Lung (tissue), 12 donors: ENCODE data around the gene ENTHD1. TPM values are rescaled to one million over a fixed set of nuclear protein-coding genes. Genes with fewer than 3 reads are reported as not detected.

Source experiments
- ATAC-seq: fragments of 200-7000 bp; cut with Tn5 transposase; one replicate; pipeline ENCODE4 v1.9.1; 2020; ENCODE audit warnings: moderate number of reproducible peaks; ENCODE audit not compliant: insufficient read depth, low FRiP score
- DNase-seq, 3 donors: peaks; one replicate each; pipeline ENCODE4 v3.0.0-alpha.2; 2013 to 2017
- H3K27ac ChIP-seq, 2 donors: one replicate each; pipeline ENCODE4 v1.5.1; 2013; ENCODE audit warnings: mild to moderate bottlenecking in 2 of 2, moderate library complexity in 2 of 2, control low read depth in 1 of 2, inconsistent platforms in 1 of 2, low read depth in 1 of 2, low read length in 1 of 2
- H3K27me3 ChIP-seq, 3 donors: one replicate each; pipeline ENCODE4 v1.5.1; 2013; ENCODE audit warnings: low read length in 2 of 3; ENCODE audit not compliant: control insufficient read depth in 3 of 3, insufficient read depth in 3 of 3
- H3K36me3 ChIP-seq, 4 donors: one replicate each; pipeline ENCODE4 v1.5.1; 2013; ENCODE audit warnings: low read length in 4 of 4, mild to moderate bottlenecking in 1 of 4, moderate library complexity in 1 of 4; ENCODE audit not compliant: control insufficient read depth in 4 of 4, insufficient read depth in 4 of 4
- H3K4me1 ChIP-seq, 5 donors: one replicate each; pipeline ENCODE4 v1.5.1; 2013; ENCODE audit warnings: low read length in 5 of 5, mild to moderate bottlenecking in 2 of 5, moderate library complexity in 1 of 5; ENCODE audit not compliant: control insufficient read depth in 5 of 5, insufficient read depth in 5 of 5
- H3K4me3 ChIP-seq: one replicate; pipeline ENCODE4 v1.5.1; 2013; ENCODE audit warnings: mild to moderate bottlenecking, control low read depth, moderate library complexity
- H3K9ac ChIP-seq, 2 donors: one replicate each; pipeline ENCODE4 v1.5.1; 2013; ENCODE audit warnings: low read length in 2 of 2, control low read depth in 1 of 2; ENCODE audit not compliant: insufficient read depth in 1 of 2
- H3K9me3 ChIP-seq, 4 donors: one replicate each; pipeline ENCODE4 v1.5.1; 2013; ENCODE audit warnings: low read length in 3 of 4, mild to moderate bottlenecking in 1 of 4, moderate library complexity in 1 of 4; ENCODE audit not compliant: control insufficient read depth in 4 of 4, insufficient read depth in 3 of 4
- WGBS, 2 donors: extraction: QIAGEN DNeasy Blood & Tissue Kit; methylation state at CpG; one replicate each; pipeline ENCODE4 v1.1.7; 2013; 5-methylcytosine and 5-hydroxymethylcytosine counted together
- polyA plus RNA-seq, 2 donors: library from polyadenylated mRNA; stranded (reverse); fragments of 200-250 nt; gene quantifications; one replicate each; pipeline ENCODE4 v1.2.1, GENCODE V29; 2013
- total RNA-seq, 2 donors: library from RNA; depleted of rRNA in 1 of 2; stranded (reverse); fragments of >200 nt in 1 of 2; gene quantifications; one replicate each; pipeline ENCODE4 v1.2.1, GENCODE V29; 2014 to 2021
- TF ChIP-seq, protein P1 (sequence below): IDR thresholded peaks from 2 replicates; pipeline ENCODE4 v1.5.1; 2012; ENCODE audit warnings: mild to moderate bottlenecking; ENCODE audit errors: control extremely low read depth, extremely low read depth
- donor health status: control.
- donor health status: control.
- donor health status: Bipolar disorder and iron deficiency.
- donor health status: healthy.
- donor health status: DM: yes; HTN: yes; CAD: no.

Gene ENTHD1
- total and polyA plus RNA-seq, 4 donors, result 0.04 to 0.15 TPM; not detected in 2

DNA sequence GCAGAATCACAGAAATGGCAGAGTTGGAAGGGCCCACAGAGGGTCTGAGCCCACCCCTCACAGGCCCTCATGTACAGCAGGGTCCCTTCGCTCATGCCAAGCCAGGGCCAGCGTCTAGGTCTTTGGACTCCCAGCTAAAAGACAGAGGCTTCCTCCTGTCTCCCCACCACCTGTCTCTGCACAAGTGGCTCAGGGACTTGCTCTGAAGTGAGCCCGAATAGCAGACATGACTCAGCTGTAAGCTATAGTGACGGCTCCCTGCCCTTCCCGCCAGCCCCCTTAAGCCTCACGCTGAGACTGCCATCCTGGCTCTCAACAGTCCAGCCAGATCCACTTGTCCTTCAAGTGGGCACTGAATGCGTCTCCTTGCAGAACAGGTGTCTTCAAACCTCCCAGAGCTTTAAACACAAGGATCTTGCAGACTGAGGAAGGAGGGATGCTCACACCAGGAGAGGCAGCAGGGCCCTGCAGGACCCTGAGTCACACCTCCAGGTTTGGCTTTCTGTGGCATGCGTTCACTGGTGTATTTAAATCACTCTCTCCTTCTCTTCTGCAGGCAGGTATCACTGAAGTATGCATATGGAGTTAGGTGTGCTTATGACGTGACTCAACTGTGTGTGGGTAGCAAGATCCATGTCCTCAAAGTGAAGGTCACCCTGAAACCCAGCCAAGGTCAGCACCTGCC, 168.1 kb downstream of the ENTHD1 start:
- Histone ChIP-seq H3K4me1 (no peaks in the 10 kb centered on the region), H3K4me3 (no peak overlapping the region), H3K9ac (no peak overlapping the region), H3K9me3 (peaks cover 0 to 3% (median 0%) of the 10 kb centered on the region in 4 donors), H3K27ac (no peak overlapping the region), H3K36me3 (no peaks in the 10 kb centered on the region), H3K27me3 (peaks cover 0 to 25% (median 5%) of the 10 kb centered on the region in 3 donors)
- TF ChIP-seq, protein P1, sequence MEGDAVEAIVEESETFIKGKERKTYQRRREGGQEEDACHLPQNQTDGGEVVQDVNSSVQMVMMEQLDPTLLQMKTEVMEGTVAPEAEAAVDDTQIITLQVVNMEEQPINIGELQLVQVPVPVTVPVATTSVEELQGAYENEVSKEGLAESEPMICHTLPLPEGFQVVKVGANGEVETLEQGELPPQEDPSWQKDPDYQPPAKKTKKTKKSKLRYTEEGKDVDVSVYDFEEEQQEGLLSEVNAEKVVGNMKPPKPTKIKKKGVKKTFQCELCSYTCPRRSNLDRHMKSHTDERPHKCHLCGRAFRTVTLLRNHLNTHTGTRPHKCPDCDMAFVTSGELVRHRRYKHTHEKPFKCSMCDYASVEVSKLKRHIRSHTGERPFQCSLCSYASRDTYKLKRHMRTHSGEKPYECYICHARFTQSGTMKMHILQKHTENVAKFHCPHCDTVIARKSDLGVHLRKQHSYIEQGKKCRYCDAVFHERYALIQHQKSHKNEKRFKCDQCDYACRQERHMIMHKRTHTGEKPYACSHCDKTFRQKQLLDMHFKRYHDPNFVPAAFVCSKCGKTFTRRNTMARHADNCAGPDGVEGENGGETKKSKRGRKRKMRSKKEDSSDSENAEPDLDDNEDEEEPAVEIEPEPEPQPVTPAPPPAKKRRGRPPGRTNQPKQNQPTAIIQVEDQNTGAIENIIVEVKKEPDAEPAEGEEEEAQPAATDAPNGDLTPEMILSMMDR, result no peak
- 70 to 78% methylated on average over 9 of the region's 9 CpGs for WGBS, 2 donors
- DNase-seq (no peak), ATAC-seq (no peak)

DNA sequence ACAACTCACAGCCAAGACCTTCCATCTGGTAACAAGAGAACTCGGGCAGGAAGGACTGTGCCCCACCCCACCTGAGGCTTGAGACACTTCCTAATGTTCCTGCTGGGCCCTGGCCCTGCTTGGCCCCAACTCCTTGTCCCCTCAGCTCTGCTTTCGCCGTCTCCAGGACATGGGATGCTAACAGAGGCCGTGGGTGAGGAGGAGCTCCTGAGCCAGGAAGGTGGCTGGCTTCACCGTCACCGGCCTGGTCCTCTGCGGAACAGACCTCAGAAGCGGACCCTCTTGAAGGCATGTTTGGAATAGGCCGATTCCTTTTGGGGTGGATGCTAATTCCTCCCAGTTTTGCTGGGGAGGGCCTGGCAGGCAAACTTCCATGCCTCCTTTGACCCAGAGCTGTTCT, 168.7 kb downstream of the ENTHD1 start:
- DNase-seq (no peak), ATAC-seq (no peak)
- Histone ChIP-seq H3K4me1 (no peaks in the 10 kb centered on the region), H3K9me3 (peaks cover 0 to 3% (median 0%) of the 10 kb centered on the region in 4 donors), H3K27ac (no peak overlapping the region), H3K27me3 (peaks cover 0 to 30% (median 5%) of the 10 kb centered on the region in 3 donors), H3K4me3 (no peak overlapping the region), H3K9ac (no peak overlapping the region), H3K36me3 (no peaks in the 10 kb centered on the region)
- TF ChIP-seq, protein P1, result no peak
- WGBS, 2 donors, result 87% methylated on average over 9 of the region's 9 CpGs

DNA sequence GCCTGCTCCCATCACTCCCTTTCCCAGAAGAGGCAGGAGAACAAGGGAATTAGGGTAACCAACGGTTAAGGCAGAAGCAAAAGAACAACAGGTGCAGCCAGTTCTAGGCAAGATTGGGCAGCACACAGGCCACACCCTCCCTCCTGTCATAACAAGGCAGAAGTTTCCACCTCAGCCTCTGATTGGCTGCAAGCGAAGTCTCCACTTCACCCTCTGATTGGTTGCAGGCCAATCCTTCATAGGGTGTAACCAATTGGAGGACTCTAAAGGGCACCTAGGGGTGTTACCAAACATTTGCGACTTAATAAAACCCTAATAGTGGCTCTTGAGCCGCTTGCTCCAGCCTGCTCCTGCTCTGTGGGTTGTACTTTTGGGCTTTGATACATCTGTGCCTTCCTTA, 169.2 kb downstream of the ENTHD1 start:
- Histone ChIP-seq H3K27ac (no peak overlapping the region), H3K4me3 (no peak overlapping the region), H3K9ac (no peak overlapping the region), H3K4me1 (no peaks in the 10 kb centered on the region), H3K27me3 (peaks cover 0 to 30% (median 5%) of the 10 kb centered on the region in 3 donors), H3K36me3 (no peaks in the 10 kb centered on the region), H3K9me3 (peaks cover 0 to 3% (median 0%) of the 10 kb centered on the region in 4 donors)
- TF ChIP-seq, protein P1, result no peak
- no peak for DNase-seq
- no peak for ATAC-seq
- WGBS, 2 donors, result 93 to 94% methylated on average over 4 of the region's 4 CpGs
